ENCODE results near the gene ARHGEF5. TPM values are rescaled to one million over a fixed set of nuclear protein-coding genes. Genes with fewer than 3 reads are reported as not detected.
A peak's percentile ranks its signal among the peaks of the same experiment; 100 is the strongest.

ARHGEF5 gene
- total RNA-seq, 1 experiment from 2014 or later: 48.2 TPM

- no TSS peak for BruUV-seq (replicated peaks)
- TF ChIP-seq CTCF (IDR thresholded peaks at IDR 0.05; ENCODE audit: unreplicated experiment): no peak
- POLR2A ChIA-PET: no interaction called here
- H3K4me3 Mint-ChIP-seq (ENCODE audit: unreplicated experiment): no peak overlapping the region
- H3K27ac Mint-ChIP-seq (ENCODE audit: low read depth, unreplicated experiment): no peak overlapping the region
- CTCF ChIA-PET: interaction anchor here (0.7 to 4.5 kb wide), 15 partner anchors 8 to 475 kb away, joined by 3 to 94 read pairs (median 5); partner anchors contain the start of gene NOBOX
- H3K9me3 Mint-ChIP-seq (ENCODE audit: unreplicated experiment): no peaks in the 10 kb centered on the region
- H3K4me1 Mint-ChIP-seq (ENCODE audit: insufficient read depth, unreplicated experiment): peaks cover 13% of the 10 kb centered on the region
- no peak for DNase-seq (ENCODE audit: unreplicated experiment)
- intact Hi-C loops (cut with micrococcal nuclease): loop anchor here (1.0 kb wide), 1 partner anchor 46 kb away; no protein-coding TSS in a partner anchor
- no peaks in the 10 kb centered on the region for H3K27me3 Mint-ChIP-seq (ENCODE audit: insufficient read depth, unreplicated experiment)
- H3K36me3 Mint-ChIP-seq (ENCODE audit: insufficient read depth, unreplicated experiment): no peaks in the 10 kb centered on the region
Measured at GRCh38 chr7:144391014-144391413, 35.8 kb downstream of the ARHGEF5 start.

- CTCF ChIA-PET: interaction anchor here (0.6 to 4.5 kb wide), 19 partner anchors 9 to 1322 kb away, joined by 3 to 94 read pairs (median 5); partner anchors contain the start of gene NOBOX
- intact Hi-C loops (cut with micrococcal nuclease): loop anchor here (1.0 kb wide), 1 partner anchor 45 kb away; no protein-coding TSS in a partner anchor
- BruUV-seq (replicated peaks): no TSS peak
- Mint-ChIP-seq H3K36me3 (ENCODE audit: insufficient read depth, unreplicated experiment) (no peaks in the 10 kb centered on the region), H3K9me3 (ENCODE audit: unreplicated experiment) (no peaks in the 10 kb centered on the region), H3K27me3 (ENCODE audit: insufficient read depth, unreplicated experiment) (no peaks in the 10 kb centered on the region), H3K4me3 (ENCODE audit: unreplicated experiment) (no peak overlapping the region), H3K27ac (ENCODE audit: low read depth, unreplicated experiment) (no peak overlapping the region), H3K4me1 (ENCODE audit: insufficient read depth, unreplicated experiment) (peaks cover 8% of the 10 kb centered on the region)
- peak; percentile 60 for TF ChIP-seq CTCF (IDR thresholded peaks at IDR 0.05; ENCODE audit: unreplicated experiment)
- POLR2A ChIA-PET: interaction anchor here (0.8 to 0.9 kb wide), 2 partner anchors 14 to 25 kb away, joined by 3 to 6 read pairs; no protein-coding TSS in a partner anchor
- DNase-seq (ENCODE audit: unreplicated experiment): peak; percentile 69
Measured at GRCh38 chr7:144391823-144392255, 36.6 kb downstream of the ARHGEF5 start.

GRCh38 chr7:144397086-144397485, 41.9 kb downstream of the ARHGEF5 start:
- DNase-seq (ENCODE audit: unreplicated experiment): no peak
- no TSS peak for BruUV-seq (replicated peaks)
- no peak overlapping the region for H3K4me3 Mint-ChIP-seq (ENCODE audit: unreplicated experiment)
- no peaks in the 10 kb centered on the region for H3K9me3 Mint-ChIP-seq (ENCODE audit: unreplicated experiment)
- H3K36me3 Mint-ChIP-seq (ENCODE audit: insufficient read depth, unreplicated experiment): no peaks in the 10 kb centered on the region
- intact Hi-C loops (cut with micrococcal nuclease): no loop called here
- CTCF ChIA-PET: interaction anchor here (1.8 kb wide), 1 partner anchor 40 kb away, joined by 16 read pairs; no protein-coding TSS in a partner anchor
- H3K4me1 Mint-ChIP-seq (ENCODE audit: insufficient read depth, unreplicated experiment): no peaks in the 10 kb centered on the region
- POLR2A ChIA-PET: interaction anchor here (1.9 kb wide), 1 partner anchor 11 kb away, joined by 5 read pairs; no protein-coding TSS in a partner anchor
- no peaks in the 10 kb centered on the region for H3K27me3 Mint-ChIP-seq (ENCODE audit: insufficient read depth, unreplicated experiment)
- TF ChIP-seq CTCF (IDR thresholded peaks at IDR 0.05; ENCODE audit: unreplicated experiment): no peak
- no peak overlapping the region for H3K27ac Mint-ChIP-seq (ENCODE audit: low read depth, unreplicated experiment)

GRCh38 chr7:144398291-144398690, 43.1 kb downstream of the ARHGEF5 start:
- TF ChIP-seq CTCF (IDR thresholded peaks at IDR 0.05; ENCODE audit: unreplicated experiment): no peak
- intact Hi-C loops (cut with micrococcal nuclease): no loop called here
- no peak overlapping the region for H3K27ac Mint-ChIP-seq (ENCODE audit: low read depth, unreplicated experiment)
- no TSS peak for BruUV-seq (replicated peaks)
- no peak overlapping the region for H3K4me3 Mint-ChIP-seq (ENCODE audit: unreplicated experiment)
- no peak for DNase-seq (ENCODE audit: unreplicated experiment)
- H3K27me3 Mint-ChIP-seq (ENCODE audit: insufficient read depth, unreplicated experiment): no peaks in the 10 kb centered on the region
- no peaks in the 10 kb centered on the region for H3K9me3 Mint-ChIP-seq (ENCODE audit: unreplicated experiment)
- H3K36me3 Mint-ChIP-seq (ENCODE audit: insufficient read depth, unreplicated experiment): no peaks in the 10 kb centered on the region
- H3K4me1 Mint-ChIP-seq (ENCODE audit: insufficient read depth, unreplicated experiment): no peaks in the 10 kb centered on the region
- CTCF ChIA-PET: interaction anchor here (1.8 kb wide), 1 partner anchor 39 kb away, joined by 16 read pairs; no protein-coding TSS in a partner anchor
- POLR2A ChIA-PET: interaction anchor here (0.6 kb wide), 1 partner anchor 30 kb away, joined by 3 read pairs; no protein-coding TSS in a partner anchor
